SH-SY5Y (cell line): ENCODE measurements around the gene SPAG4.

ENCODE experiments used
- GATA2 ChIP-seq: IDR thresholded peaks from 2 replicates; pipeline ENCODE4 v1.6.1; 2011; ENCODE audit warnings: mild to moderate bottlenecking, low read depth, low read length
- GATA3 ChIP-seq: IDR thresholded peaks from 2 replicates; pipeline ENCODE4 v1.6.1; 2011; ENCODE audit warnings: low read depth, mild to moderate bottlenecking, low read length, moderate library complexity

DNA sequence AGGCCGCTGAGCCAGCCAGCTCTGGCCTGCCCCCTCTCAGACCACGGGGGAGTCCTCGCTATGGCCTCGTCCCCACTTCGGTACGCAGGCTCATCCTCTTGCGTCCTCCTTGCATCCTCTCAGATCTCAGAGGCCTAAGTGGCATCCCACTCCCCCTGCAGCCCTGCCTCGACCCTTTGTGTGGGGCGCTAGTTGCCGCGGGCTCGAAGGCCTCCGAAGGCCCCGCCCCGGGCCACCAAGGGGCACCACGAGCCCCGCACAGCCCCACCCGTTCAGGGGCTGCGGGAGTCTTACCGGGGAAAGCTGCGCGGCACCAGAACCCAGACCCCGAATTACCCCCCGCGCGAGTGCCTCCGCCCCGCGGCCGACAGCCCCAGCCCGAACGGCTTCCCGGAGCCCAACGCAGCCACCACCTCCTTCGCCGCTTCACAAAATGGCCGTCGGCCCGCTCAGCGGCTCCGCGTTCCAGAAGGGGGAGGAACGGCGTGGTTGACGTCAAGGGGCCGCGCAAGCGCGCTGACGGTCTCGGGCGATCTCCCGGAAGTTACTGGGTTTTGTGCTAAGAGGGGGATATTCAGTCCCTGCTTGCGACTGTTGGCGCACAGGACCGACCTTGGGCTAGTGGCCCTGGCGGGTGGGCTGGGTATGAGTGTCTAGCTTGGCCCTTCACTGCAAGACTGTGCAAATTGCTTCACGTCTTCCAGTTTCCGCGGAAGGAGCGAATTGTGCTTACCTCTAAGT lies 49.0 kb downstream of the SPAG4 start, which contains the start of the genes CPNE1 and RBM12:
- TF ChIP-seq GATA2, result no peak
- TF ChIP-seq GATA3, result no peak
